DMS53 treated with DMSO at 0.1 percent for 48 hours (cell line): ENCODE measurements around the gene SFMBT2.
"Not testable (repeated sequence)": the region's sequence is repeated elsewhere in the genome, so short reads cannot be mapped to it uniquely, and the experiment has no call there.

Experiments
- DNase-seq: peaks from one replicate; lab custom pipeline; 2025; ENCODE audit not compliant: unreplicated experiment; lab: John Stamatoyannopoulos, UW

Gene SFMBT2

GRCh38 chr10:7327885-7328284, 82.9 kb downstream of the SFMBT2 start:
- no peak for DNase-seq

GRCh38 chr10:7322623-7323022, 88.2 kb downstream of the SFMBT2 start:
- no peak for DNase-seq

- no peak for DNase-seq
Measured at GRCh38 chr10:7320072-7320471, 90.8 kb downstream of the SFMBT2 start.

GRCh38 chr10:7319632-7320031, 91.2 kb downstream of the SFMBT2 start:
- DNase-seq: no peak

GRCh38 chr10:7318836-7319235, 92.0 kb downstream of the SFMBT2 start:
- no peak for DNase-seq

GRCh38 chr10:7317786-7318446, 92.9 kb downstream of the SFMBT2 start:
- DNase-seq: no peak

GRCh38 chr10:7316839-7317238, 94.0 kb downstream of the SFMBT2 start:
- no peak for DNase-seq

GRCh38 chr10:7315906-7316305, 94.9 kb downstream of the SFMBT2 start:
- DNase-seq: no peak

GRCh38 chr10:7314170-7314569, 96.7 kb downstream of the SFMBT2 start:
- no peak for DNase-seq

GRCh38 chr10:7312488-7312857, 98.4 kb downstream of the SFMBT2 start:
- DNase-seq: no peak

GRCh38 chr10:7311850-7312487, 98.9 kb downstream of the SFMBT2 start:
- DNase-seq: not testable (repeated sequence)

- DNase-seq: no peak
Measured at GRCh38 chr10:7311218-7311849, 99.5 kb downstream of the SFMBT2 start.

- no peak for DNase-seq
Measured at GRCh38 chr10:7310076-7310475, 100.8 kb downstream of the SFMBT2 start.

- DNase-seq: no peak
Measured at GRCh38 chr10:7308826-7309225, 102.0 kb downstream of the SFMBT2 start.

- DNase-seq: no peak
Measured at GRCh38 chr10:7306616-7307015, 104.2 kb downstream of the SFMBT2 start.

- no peak for DNase-seq
Measured at GRCh38 chr10:7306147-7306546, 104.7 kb downstream of the SFMBT2 start.

GRCh38 chr10:7305053-7305452, 105.8 kb downstream of the SFMBT2 start:
- DNase-seq: no peak

- DNase-seq: no peak
Measured at GRCh38 chr10:7304110-7304509, 106.7 kb downstream of the SFMBT2 start.

GRCh38 chr10:7302930-7303557, 107.8 kb downstream of the SFMBT2 start:
- no peak for DNase-seq

- DNase-seq: no peak
Measured at GRCh38 chr10:7302392-7302906, 108.4 kb downstream of the SFMBT2 start.

GRCh38 chr10:7301006-7301778, 109.6 kb downstream of the SFMBT2 start:
- DNase-seq: no peak
